Suppressor macrophage treated with lipopolysaccharide for 4 hours (primary cell): ENCODE measurements around the gene GGTLC2.

ENCODE experiments used
- DNase-seq: peaks from one replicate; pipeline ENCODE4 v3.0.0-alpha.2; 2020

The GGTLC2 gene

DNA sequence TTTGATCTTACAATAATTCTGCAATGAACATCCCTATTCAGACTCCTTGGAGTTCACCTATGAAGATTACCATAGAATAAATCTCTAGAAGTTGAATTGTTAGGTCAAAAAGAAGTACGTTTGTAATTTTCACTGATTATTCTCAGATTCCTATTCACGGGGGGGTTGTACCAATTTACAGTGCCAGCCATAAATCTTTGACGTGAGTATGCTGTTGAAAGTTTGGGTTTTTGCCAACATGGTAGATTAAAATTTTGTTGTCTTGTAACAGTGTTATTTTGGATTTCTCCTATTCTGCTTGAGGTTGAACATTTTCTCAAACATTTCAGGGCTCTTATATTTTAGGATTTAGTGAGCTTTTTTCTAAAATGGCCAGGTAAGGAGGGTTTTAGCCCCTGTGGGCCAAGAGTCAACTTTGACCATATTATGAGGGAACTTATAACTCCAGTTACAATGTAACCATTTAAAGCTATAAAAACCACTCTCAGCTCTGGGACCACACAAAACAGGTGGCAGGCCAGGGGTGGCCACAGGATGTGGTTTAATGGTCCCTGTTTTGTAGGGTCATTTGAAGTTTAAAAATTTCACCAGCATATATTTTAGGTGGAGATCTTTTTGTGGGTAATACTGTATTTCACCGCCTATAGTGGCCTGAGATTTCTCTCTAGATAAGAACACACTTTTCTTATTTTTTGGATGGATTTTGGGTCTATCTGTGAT is 25.8 kb downstream of the GGTLC2 start:
- no peak for DNase-seq

DNA sequence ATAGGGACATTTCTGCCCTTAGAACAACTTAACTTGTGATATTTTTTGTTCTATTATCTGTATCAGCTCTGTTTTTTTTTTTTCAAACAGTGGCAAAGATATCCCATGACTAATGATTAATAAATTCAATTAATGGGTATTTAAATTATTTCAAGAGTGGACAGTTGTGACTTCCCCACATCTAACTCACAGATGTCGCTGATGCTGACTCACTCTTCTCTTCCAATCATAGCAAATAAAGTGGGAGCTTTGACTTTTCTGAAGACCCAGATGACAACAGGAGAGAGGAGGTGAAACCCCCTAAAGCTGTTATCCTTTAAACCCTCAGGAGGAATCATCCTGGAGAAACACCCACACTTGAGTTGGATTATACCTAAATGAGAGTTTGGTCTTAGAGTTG is 27.1 kb downstream of the GGTLC2 start:
- no peak for DNase-seq

DNA sequence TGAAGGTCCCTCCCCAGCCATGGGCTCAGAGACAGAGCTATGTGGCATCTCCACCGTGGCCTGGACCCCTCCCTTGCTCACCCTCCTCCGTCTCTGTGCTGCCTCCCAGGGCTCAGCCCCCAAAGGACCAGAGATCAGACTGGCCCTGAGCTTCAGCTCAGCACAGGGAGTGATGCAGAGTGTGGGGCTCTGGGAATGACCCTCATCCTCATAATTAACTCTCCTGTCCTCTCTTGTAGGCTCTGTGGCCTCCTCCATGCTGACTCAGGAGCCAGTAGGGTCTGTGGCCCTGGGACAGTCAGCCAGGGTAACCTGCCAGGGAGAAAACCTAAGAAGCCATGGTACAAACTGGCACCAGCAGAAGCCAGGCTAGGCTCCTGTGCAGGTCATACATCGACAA is 28.7 kb downstream of the GGTLC2 start:
- no peak for DNase-seq

DNA sequence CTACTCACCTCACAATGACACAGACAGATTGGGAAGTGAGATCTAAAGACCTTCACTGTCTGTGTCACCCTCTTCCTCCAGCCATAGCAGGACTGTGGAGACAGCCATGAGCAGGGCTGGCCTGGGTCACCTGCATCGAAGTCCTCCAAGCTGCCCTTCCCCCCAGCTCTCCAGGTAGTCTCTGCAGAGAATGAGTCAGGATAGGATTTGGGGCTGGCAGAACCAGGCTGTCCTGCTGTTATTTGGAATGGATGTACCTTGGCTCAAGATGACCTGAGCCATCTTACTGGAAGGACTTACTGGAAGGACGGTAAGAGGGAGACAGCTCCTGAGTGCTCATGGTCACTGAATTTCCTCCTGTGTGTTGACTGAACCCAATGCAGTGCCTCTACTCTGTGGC is 29.2 kb downstream of the GGTLC2 start:
- no peak for DNase-seq

DNA sequence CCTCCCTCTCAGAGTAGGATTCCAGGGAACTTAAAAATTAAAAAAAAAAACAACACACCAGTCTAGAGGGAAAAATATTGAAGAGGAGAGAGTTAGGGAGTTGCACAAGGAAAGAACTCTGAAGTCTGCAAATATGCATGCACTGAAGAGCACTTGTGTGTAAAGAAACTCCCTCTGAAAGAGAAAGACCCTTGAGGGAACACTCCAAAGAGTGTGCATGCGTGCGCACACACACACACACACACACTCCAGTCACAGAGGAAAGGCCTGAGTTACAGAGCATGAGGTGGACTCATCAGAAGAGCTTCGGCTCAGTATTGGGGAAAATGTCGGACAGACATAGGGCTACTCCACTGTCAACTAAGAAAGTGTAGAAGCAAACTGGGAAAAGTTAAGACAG is 30.1 kb downstream of the GGTLC2 start:
- no peak for DNase-seq

DNA sequence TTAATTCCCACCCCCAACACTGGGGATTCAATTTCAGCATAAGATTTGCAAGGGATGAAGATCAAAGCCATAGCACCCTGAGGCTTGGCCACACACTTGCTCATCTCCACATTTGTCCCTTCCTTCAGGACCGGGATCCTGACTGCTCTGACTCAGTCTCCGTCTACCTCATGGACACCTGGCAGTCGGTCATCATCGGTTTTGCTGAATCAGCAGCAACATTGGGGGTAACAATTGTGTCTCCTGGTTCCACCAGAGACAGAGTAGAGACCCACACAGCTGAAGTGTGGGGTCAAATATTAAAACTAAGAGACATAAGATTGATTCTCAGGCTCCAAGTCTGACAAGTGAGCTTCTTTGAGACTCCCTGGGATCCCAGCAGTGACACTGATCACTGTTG is 34.6 kb downstream of the GGTLC2 start:
- no peak for DNase-seq

DNA sequence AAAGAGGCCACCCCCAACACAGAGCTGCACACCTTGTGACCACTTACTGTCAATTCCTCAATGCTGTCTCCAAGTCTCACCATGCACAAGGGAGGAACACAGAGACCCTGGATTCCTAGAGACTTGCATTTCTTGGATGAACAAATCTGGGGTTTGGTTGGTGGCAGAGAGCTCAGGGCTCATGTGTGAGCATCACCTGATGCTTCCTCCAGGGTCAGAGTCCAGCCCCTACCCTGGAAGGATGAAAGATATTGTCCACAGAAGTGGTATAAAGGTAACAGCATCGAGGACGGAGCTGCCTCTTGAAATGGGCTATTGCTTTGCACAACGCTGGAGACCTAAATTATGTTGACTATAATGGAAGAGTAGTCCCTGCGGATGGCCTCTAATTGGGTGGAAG is 36.0 kb downstream of the GGTLC2 start:
- no peak for DNase-seq

DNA sequence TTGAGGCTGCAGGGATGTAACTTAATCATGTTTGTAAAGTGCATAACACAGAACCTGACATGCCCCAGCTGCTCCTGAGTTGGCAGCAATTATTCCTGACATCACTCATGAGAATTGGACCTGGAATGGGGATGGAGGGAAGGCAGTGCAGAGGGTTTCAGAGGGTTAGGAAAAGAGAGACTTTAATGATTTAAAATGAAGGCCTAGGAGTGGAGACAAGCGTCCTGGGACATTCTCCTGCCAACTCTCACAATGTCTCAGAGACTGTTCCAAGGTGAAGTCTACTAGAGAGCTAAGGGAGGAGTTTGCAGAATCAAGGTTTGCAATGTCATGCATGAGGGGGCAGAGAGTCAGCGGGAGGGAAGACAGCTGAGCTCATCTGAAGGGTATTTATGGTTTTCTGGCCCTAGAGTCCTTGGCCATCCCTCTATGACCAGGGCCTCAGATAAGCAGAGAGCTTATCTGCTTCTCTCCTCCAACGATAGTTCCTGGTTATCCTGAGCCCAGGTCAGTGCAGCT is 36.9 kb downstream of the GGTLC2 start:
- no peak for DNase-seq

DNA sequence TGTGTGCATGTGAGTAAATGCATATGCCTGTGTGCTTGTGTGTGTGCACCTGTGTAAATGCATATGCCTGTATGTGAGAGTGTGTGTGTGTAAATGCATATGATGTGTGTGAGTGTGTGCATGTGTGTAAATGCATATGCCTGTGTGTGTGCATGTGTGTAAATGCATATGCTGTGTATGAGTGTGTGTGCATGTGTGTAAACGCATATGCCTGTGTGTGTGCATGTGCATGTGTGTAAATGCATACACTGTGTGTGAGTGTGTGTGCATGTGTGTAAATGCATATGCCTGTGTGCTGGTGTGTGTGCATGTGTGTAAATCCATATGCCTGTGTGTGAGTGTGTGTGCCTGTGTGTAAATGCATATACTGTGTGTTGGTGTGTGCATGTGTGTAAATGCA is 37.8 kb downstream of the GGTLC2 start:
- DNase-seq, result no peak

DNA sequence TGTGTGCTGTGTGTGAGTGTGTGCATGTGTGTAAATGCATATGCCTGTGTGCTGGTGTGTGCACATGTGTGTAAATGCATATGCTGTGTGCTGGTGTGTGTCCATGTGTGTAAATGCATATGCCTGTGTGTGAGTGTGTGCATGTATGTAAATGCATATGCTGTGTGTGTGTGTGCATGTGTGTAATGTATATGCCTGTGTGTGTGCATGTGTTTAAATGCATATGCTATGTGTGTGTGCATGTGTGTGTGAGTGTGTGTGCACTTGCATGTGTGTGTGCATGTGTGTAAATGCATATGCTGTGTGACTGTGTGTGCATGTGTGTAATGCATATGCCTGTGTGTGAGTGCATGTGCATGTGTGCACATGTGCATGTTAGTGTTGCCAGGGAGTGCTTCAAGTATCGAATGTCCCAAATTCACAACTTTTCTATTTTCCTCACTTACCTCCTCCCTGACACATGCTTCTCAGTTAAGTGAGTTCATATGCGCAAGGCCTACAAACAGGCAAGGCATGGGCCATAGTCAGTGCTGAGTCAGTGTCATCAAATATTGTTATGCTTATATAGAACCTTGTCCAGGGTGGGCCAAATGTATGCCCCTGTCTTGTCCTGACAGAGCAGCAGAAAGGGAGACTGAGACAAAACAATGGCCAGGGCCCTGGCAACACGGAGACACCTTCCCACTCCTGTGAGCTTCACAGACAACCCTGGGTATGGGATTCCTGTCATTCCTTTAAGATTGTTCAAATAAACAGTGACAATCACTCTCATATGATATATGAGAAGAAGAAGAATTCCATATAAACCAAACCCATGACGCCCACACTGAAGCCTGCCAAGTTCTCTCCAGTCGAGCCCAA is 38.6 kb downstream of the GGTLC2 start:
- no peak for DNase-seq

DNA sequence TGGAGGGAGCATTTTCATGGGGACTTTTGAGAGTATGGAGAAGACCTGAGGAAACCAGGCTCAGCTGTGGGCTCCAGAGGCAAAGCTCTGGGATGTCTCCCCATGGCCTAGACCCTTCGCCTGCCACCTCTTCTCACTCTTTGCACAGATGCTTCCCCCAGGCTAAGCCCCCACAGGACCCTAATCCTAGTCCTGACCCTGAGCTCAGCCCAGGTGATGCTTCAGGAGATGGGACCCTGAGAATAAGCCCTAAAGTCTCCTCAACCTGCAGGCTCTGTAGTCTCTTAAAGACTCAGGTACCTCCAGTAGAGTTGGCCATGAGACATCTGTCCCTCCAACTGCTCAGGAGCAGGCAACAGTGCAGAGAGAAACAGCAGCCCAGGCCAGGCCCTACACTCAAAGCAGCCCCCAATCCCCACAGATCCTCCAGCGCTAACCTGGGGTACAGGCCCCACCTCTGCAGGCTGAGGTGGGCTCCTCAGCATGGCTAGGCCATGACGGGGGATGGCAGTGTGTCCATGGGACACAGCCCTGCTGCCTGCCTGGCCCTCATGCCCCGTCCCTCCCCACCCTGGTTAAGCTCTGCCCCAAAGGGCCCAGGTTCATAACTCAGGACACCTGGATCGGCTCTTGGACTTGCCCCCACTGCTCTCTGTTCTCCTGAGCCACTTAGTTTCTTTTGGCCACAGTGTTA is 39.4 kb downstream of the GGTLC2 start:
- no peak for DNase-seq

DNA sequence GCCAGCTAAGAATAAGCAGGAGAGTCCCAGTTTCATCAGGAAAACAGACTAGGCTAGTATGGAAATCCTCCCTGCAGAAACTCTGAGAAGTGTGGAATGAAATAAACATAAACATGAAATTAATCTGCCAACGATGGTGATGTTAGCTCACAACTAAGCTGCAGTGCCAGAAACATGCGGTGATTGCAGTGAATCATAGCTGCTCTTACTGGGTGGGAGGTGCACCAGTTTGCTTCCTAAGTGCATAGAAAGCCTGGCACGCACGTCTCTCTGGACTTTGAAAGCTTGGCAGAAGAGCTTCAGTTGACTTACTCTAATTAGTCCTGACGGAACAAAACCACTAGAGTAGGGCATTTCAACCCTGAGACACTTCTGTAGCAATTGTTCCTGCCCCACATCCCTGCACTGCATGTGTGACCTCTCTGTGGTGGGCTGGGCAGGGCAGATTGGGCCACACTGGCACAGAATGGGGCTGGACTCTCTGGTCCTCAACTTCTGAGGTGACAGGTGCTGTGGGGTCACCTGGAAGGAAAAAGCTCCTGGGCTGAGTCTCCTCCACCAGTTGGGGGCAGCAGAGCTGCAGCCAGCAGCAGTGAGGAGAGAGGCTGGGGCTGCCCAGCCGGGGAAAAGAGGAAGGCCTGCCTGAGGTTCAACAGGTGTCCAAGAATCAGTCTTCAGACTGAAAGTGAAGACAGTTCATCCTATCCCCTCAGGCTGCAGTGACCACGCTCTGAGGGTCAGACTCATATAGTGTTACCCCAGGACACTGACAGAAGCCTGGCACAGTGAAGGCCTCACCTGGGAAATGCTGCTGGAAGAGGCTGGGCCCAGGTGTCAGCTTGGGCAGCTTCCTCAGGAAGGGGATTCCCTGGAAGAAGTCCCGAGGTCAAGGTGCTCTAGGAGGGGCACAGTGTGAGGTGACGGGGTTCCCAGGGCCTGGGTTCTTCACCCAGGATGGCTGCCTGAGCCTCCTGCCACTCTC is 40.5 kb downstream of the GGTLC2 start:
- DNase-seq, result peak; percentile 21

DNA sequence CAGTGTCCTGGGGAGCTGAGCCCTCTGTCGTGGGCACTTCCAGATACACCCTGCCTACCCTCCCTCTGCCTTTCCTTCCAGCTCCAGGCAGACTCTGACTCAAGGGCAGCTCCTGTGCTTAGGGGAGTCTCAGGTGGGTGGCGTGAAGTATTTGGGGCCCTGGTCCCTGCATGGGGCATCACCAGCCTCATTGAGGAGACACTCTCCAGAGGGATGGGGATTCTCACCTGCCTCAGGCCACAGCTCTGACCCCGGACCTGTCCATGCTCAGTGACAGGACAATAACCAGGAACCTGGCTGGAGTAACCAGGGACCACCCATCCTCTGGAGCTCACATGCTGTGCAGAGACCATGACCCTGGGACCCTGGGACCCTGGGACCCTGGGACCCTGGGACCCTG is 41.2 kb downstream of the GGTLC2 start:
- no peak for DNase-seq

DNA sequence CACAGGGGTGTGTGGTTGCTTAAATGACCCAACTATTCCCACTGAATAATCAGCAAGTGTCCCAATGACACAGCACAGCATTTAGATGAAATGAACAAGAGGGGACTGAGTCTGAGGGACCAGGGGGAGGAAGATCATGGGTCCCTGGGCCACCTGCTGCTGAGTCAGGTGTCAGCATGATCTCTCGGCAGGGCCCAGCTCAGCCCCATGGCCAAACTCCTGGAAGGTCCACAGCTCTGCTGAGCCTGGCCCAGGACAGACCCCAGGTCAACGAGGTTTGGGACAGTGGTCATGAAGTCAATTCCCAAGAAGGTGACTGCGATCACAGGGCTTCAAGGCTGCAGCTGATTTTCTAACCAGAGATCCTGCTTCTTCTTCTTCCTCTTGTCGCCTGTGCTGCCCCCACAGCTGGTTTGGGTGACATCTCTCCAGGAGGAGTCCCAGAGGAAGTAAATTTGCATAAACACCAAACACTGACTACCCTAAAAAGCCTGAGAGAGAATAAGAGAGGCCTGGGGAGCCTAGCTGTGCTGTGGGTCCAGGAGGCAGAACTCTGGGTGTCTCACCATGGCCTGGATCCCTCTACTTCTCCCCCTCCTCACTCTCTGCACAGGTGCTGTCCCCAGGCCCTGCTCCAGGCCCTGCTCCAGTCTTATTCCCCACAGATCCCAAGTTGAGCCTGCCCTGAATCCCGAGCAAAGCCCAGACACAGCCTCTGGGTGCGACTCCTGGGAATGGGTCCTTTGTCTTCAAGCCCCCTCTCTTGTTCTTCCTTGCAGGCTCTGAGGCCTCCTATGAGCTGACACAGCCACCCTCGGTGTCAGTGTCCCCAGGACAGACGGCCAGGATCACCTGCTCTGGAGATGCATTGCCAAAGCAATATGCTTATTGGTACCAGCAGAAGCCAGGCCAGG is 42.0 kb downstream of the GGTLC2 start:
- DNase-seq, result peak; percentile 33

DNA sequence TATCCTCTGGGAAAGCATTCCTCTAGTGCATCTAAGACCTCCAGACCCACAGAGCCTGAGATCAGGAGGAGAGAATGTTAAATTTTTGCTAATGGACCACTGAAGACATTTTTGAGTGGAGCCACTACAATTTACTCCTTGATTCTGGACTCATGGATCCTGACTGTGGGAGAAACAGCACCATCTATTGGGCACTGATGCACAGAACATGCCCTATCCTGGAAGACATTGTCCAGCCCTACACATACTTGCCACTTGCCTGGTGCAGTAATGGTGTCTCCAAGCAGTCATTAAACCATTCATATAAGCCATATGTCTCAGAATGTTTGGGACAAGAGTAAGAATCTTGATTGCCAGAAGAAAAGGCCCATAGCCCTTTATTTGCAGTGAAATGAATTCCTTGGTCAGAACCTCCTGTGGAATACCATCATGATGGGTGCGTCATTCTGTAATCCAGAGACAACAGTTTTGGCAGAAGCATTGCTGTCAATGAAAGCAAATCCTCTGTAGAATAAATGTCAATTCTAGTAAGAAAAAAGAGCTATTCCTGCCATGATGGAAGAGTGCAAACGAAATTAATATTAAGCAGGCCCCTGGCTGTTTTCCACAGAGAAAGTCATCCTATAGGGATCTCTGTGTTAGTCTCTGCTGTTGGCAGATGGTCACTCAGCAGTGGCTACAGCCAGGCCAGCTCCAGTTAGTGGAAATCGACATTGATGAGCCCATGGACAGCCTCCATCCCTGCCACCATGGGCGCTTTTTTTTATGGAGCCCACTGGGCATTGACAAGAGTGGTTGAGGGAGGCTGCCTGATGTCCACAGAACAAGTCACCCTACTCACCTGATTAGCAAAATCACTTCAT is 43.5 kb downstream of the GGTLC2 start:
- peak; percentile 52 for DNase-seq

DNA sequence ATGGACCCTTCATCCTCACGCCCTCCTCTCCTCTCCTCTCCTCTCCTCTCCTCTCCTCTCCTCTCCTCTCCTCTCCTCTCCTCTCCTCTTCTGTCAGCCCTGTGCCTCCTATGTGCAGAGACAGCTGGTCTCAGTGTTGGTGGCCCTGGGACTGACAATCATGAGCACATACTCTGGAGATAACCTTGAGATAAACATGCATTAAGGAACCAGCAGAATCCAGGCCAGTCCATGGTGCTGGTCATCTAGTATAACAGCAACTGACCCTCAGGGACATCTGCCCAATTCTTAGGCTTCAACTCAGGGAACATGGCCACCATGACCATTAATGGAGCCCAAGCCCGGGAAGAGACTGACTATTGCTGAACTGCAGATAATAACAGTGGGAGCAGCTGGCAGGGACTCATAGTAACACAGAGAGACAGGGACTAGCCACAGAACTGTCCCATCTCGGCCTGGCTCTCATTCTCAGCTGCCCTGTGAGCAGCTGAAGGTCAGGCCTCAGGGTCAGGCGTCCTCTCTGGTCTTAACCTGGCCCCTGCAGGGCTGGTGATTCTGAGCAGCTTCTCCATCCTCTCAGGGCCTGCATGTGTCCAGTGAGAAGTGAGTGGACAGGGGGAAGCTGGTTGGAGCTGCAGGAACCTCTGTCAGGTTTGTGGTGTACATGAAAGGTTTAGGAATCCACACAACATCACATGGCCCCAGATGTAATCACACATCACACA is 45.4 kb downstream of the GGTLC2 start:
- no peak for DNase-seq

DNA sequence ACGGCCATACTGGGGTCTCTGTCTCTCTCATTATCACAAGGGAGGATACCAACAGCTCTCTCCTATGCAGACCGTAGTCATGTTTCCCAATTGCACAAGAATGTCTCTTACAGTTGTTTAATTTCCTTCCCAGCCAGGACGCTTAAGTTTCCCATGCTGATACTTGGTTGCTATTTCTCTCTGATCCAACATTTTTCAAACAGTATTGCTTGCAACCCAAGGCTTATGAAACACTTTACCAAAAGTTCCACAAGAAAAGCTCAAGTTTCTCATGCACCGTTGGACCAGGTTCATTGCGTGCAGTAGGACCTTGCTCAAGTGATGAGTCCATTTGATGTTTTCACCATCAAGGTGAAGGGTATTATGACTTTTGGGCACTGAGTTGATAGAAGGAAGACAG is 46.6 kb downstream of the GGTLC2 start:
- no peak for DNase-seq

DNA sequence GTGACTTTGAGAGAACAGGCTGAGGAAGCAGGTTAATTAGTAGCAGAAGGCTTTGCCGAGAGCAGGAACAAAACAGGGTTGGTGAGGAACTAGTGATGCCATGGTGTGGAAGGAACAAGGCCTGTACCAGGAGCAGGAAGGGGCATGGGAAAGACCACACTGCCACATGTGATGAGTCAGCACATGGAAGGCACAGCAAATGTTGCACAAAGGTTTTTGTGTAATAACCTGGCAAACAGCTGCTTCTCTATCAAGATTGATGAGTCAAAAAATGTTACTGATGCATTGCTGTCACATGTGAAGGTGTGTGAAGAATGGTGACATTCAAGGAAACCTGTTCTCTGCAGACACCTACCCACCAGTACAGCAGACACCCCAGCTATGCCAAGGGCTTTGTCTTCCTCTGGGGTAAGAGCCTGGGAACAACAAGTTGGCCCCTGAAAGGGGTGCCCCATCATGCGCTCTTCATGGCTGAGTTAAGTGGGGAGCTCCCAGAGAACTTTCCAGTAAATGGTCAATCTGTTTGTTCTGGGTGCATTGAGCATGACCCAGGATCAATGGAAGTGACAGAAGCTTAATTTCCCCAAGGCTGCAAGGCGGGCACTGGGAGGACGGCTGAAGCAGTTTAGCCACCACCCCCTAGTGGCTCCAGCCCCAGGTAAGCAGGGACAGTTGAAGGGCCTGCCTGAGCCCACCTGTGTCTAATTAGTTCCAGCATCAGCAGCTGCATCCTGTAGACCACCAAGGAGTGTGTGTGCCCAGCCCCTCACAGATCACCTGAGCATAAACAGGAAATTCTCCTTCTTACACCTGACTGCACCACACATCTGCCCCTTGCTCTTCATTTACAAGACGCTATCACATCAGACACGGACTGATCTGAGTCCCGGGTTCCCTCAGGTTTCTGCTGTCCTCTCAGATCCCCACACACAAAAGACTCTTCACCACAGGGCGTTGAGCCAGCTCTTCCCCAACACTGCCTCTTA is 47.6 kb downstream of the GGTLC2 start:
- peak; percentile 28 for DNase-seq
